Measurements from ENCODE around the gene MAOA.
"Not testable (repeated sequence)": the region's sequence is repeated elsewhere in the genome, so short reads cannot be mapped to it uniquely, and the experiment has no call there.

The MAOA gene

GRCh38 chrX:43666311-43666912, 10.3 kb downstream of the MAOA start:
- Histone ChIP-seq H2BK5ac (ENCODE audit: low read length) (no peak overlapping the region), H3K9ac (ENCODE audit: low read depth, low read length, poor library complexity) (no peak overlapping the region), H2AK5ac (ENCODE audit: low read depth, low read length) (no peak overlapping the region), H2AFZ (ENCODE audit: low read length) (no peak overlapping the region), H3K4me1 (ENCODE audit: control insufficient read depth in 2 of 2, insufficient read depth in 1 of 2, low read depth in 1 of 2, low read length in 2 of 2) (peaks cover 2 to 5% of the 10 kb centered on the region in 2 donors), H3K14ac (ENCODE audit: low read length) (no peak overlapping the region), H4K91ac (ENCODE audit: low read depth, low read length, poor library complexity) (no peak overlapping the region), H3K79me1 (ENCODE audit: low read depth, low read length) (no peaks in the 10 kb centered on the region), H3K9me3 (replicated peaks in 1 of 2; ENCODE audit: control insufficient read depth in 2 of 2, insufficient read depth in 1 of 2, low read depth in 1 of 2, low read length in 2 of 2) (no peaks in the 10 kb centered on the region), H3K4me2 (ENCODE audit: insufficient read depth, low read length, poor library complexity, severe bottlenecking) (no peak overlapping the region), H2BK120ac (ENCODE audit: low read depth, low read length) (no peak overlapping the region), H3K4ac (ENCODE audit: low read length) (no peak overlapping the region), H3K18ac (ENCODE audit: low read length) (no peak overlapping the region), H3K4me3 (ENCODE audit: low read length in 2 of 2) (no peak overlapping the region), H3K27me3 (ENCODE audit: control insufficient read depth in 3 of 3, insufficient read depth in 3 of 3, low read depth in 1 of 3, low read length in 3 of 3) (no peaks in the 10 kb centered on the region), H2BK12ac (ENCODE audit: low read length) (no peak overlapping the region), H2BK15ac (ENCODE audit: low read length) (no peak overlapping the region), H4K8ac (ENCODE audit: low read depth, low read length) (no peak overlapping the region), H3K36me3 (replicated peaks in 1 of 2; ENCODE audit: control insufficient read depth in 2 of 2, insufficient read depth in 2 of 2, low read length in 2 of 2) (no peaks in the 10 kb centered on the region), H3K27ac (replicated peaks; ENCODE audit: low read length) (no peak overlapping the region), H3K23ac (ENCODE audit: low read depth, low read length, poor library complexity) (no peak overlapping the region)
- WGBS, 2 donors (ENCODE audit: extremely low coverage in 2 of 2, insufficient read length in 2 of 2, insufficient replicate concordance in 1 of 2): no CpG with 5 or more reads among the region's 3 CpGs
- no peak for DNase-seq (ENCODE audit: low spot score)

- not testable (repeated sequence) for H3K9ac ChIP-seq (ENCODE audit: low read depth, low read length, poor library complexity); H3K9me3 ChIP-seq (replicated peaks in 1 of 2; ENCODE audit: control insufficient read depth in 2 of 2, insufficient read depth in 1 of 2, low read depth in 1 of 2, low read length in 2 of 2); H3K79me1 ChIP-seq (ENCODE audit: low read depth, low read length); H2AFZ ChIP-seq (ENCODE audit: low read length); H4K91ac ChIP-seq (ENCODE audit: low read depth, low read length, poor library complexity); H2BK15ac ChIP-seq (ENCODE audit: low read length); H3K4me2 ChIP-seq (ENCODE audit: insufficient read depth, low read length, poor library complexity, severe bottlenecking); DNase-seq (ENCODE audit: low spot score); H3K36me3 ChIP-seq (replicated peaks in 1 of 2; ENCODE audit: control insufficient read depth in 2 of 2, insufficient read depth in 2 of 2, low read length in 2 of 2); H2BK120ac ChIP-seq (ENCODE audit: low read depth, low read length); H3K27ac ChIP-seq (replicated peaks; ENCODE audit: low read length); H2BK5ac ChIP-seq (ENCODE audit: low read length); H3K23ac ChIP-seq (ENCODE audit: low read depth, low read length, poor library complexity); H3K4me1 ChIP-seq (ENCODE audit: control insufficient read depth in 2 of 2, insufficient read depth in 1 of 2, low read depth in 1 of 2, low read length in 2 of 2); H3K27me3 ChIP-seq (ENCODE audit: control insufficient read depth in 3 of 3, insufficient read depth in 3 of 3, low read depth in 1 of 3, low read length in 3 of 3); H3K4ac ChIP-seq (ENCODE audit: low read length); H2AK5ac ChIP-seq (ENCODE audit: low read depth, low read length); H2BK12ac ChIP-seq (ENCODE audit: low read length); H3K14ac ChIP-seq (ENCODE audit: low read length); H3K18ac ChIP-seq (ENCODE audit: low read length); H3K4me3 ChIP-seq (ENCODE audit: low read length in 2 of 2); H4K8ac ChIP-seq (ENCODE audit: low read depth, low read length)
- WGBS, 2 donors (ENCODE audit: extremely low coverage in 2 of 2, insufficient read length in 2 of 2, insufficient replicate concordance in 1 of 2): no CpG with 5 or more reads among the region's 19 CpGs
Observed at GRCh38 chrX:43675965-43676628, 20.0 kb downstream of the MAOA start.

- Histone ChIP-seq H3K4me3 (ENCODE audit: low read length in 2 of 2) (no peak overlapping the region), H4K8ac (ENCODE audit: low read depth, low read length) (no peak overlapping the region), H3K18ac (ENCODE audit: low read length) (no peak overlapping the region), H2AFZ (ENCODE audit: low read length) (no peak overlapping the region), H3K27ac (replicated peaks; ENCODE audit: low read length) (no peak overlapping the region), H3K9ac (ENCODE audit: low read depth, low read length, poor library complexity) (no peak overlapping the region), H3K4ac (ENCODE audit: low read length) (no peak overlapping the region), H3K4me1 (ENCODE audit: control insufficient read depth in 2 of 2, insufficient read depth in 1 of 2, low read depth in 1 of 2, low read length in 2 of 2) (peaks cover 0 to 3% of the 10 kb centered on the region in 2 donors), H2BK15ac (ENCODE audit: low read length) (no peak overlapping the region), H2BK12ac (ENCODE audit: low read length) (no peak overlapping the region), H2AK5ac (ENCODE audit: low read depth, low read length) (no peak overlapping the region), H2BK120ac (ENCODE audit: low read depth, low read length) (no peak overlapping the region), H4K91ac (ENCODE audit: low read depth, low read length, poor library complexity) (no peak overlapping the region), H2BK5ac (ENCODE audit: low read length) (no peak overlapping the region), H3K36me3 (replicated peaks in 1 of 2; ENCODE audit: control insufficient read depth in 2 of 2, insufficient read depth in 2 of 2, low read length in 2 of 2) (no peaks in the 10 kb centered on the region), H3K4me2 (ENCODE audit: insufficient read depth, low read length, poor library complexity, severe bottlenecking) (no peak overlapping the region), H3K27me3 (ENCODE audit: control insufficient read depth in 3 of 3, insufficient read depth in 3 of 3, low read depth in 1 of 3, low read length in 3 of 3) (no peaks in the 10 kb centered on the region), H3K9me3 (replicated peaks in 1 of 2; ENCODE audit: control insufficient read depth in 2 of 2, insufficient read depth in 1 of 2, low read depth in 1 of 2, low read length in 2 of 2) (no peaks in the 10 kb centered on the region), H3K14ac (ENCODE audit: low read length) (no peak overlapping the region), H3K79me1 (ENCODE audit: low read depth, low read length) (no peaks in the 10 kb centered on the region), H3K23ac (ENCODE audit: low read depth, low read length, poor library complexity) (no peak overlapping the region)
- peak; percentile 35 for DNase-seq (ENCODE audit: low spot score)
Observed at GRCh38 chrX:43676971-43677572, 21.0 kb downstream of the MAOA start.

- no peaks in the 10 kb centered on the region for H3K27me3 ChIP-seq (ENCODE audit: control insufficient read depth in 3 of 3, insufficient read depth in 3 of 3, low read depth in 1 of 3, low read length in 3 of 3)
- no peak overlapping the region for H2BK5ac ChIP-seq (ENCODE audit: low read length)
- H4K91ac ChIP-seq (ENCODE audit: low read depth, low read length, poor library complexity): no peak overlapping the region
- DNase-seq (ENCODE audit: low spot score): no peak
- H2AFZ ChIP-seq (ENCODE audit: low read length): no peak overlapping the region
- H3K14ac ChIP-seq (ENCODE audit: low read length): no peak overlapping the region
- H2BK120ac ChIP-seq (ENCODE audit: low read depth, low read length): no peak overlapping the region
- H2BK15ac ChIP-seq (ENCODE audit: low read length): no peak overlapping the region
- H3K79me1 ChIP-seq (ENCODE audit: low read depth, low read length): no peaks in the 10 kb centered on the region
- no peak overlapping the region for H3K4me3 ChIP-seq (ENCODE audit: low read length in 2 of 2)
- H3K4ac ChIP-seq (ENCODE audit: low read length): no peak overlapping the region
- no peak overlapping the region for H3K9ac ChIP-seq (ENCODE audit: low read depth, low read length, poor library complexity)
- H3K36me3 ChIP-seq (replicated peaks in 1 of 2; ENCODE audit: control insufficient read depth in 2 of 2, insufficient read depth in 2 of 2, low read length in 2 of 2): no peaks in the 10 kb centered on the region
- H3K4me2 ChIP-seq (ENCODE audit: insufficient read depth, low read length, poor library complexity, severe bottlenecking): no peak overlapping the region
- no peaks in the 10 kb centered on the region for H3K9me3 ChIP-seq (replicated peaks in 1 of 2; ENCODE audit: control insufficient read depth in 2 of 2, insufficient read depth in 1 of 2, low read depth in 1 of 2, low read length in 2 of 2)
- H3K18ac ChIP-seq (ENCODE audit: low read length): no peak overlapping the region
- H3K23ac ChIP-seq (ENCODE audit: low read depth, low read length, poor library complexity): no peak overlapping the region
- H3K27ac ChIP-seq (replicated peaks; ENCODE audit: low read length): no peak overlapping the region
- peaks cover 0 to 3% of the 10 kb centered on the region in 2 donors for H3K4me1 ChIP-seq (ENCODE audit: control insufficient read depth in 2 of 2, insufficient read depth in 1 of 2, low read depth in 1 of 2, low read length in 2 of 2)
- no CpG with 5 or more reads among the region's 2 CpGs for WGBS, 2 donors (ENCODE audit: extremely low coverage in 2 of 2, insufficient read length in 2 of 2, insufficient replicate concordance in 1 of 2)
- no peak overlapping the region for H2AK5ac ChIP-seq (ENCODE audit: low read depth, low read length)
- no peak overlapping the region for H2BK12ac ChIP-seq (ENCODE audit: low read length)
- H4K8ac ChIP-seq (ENCODE audit: low read depth, low read length): no peak overlapping the region
Observed at GRCh38 chrX:43677993-43678392, 21.9 kb downstream of the MAOA start.

Measured in neuronal stem cell (in vitro differentiated cells).